Cardiac fibroblast (primary cell): ENCODE results near the gene ORM2.

Experiments
- DNase-seq, 2 donors: peaks; one replicate each; pipeline versions ENCODE4 v3.0.0 to v3.0.0-alpha.2; 2010; ENCODE audit warnings: low read depth in 2 of 2
- H3K4me3 ChIP-seq, 2 donors: replicated peaks in 1 of 2; 1 replicate in 1 of 2; 2 replicates in 1 of 2; pipeline ENCODE4 v1.5.1; 2011; ENCODE audit warnings: low read depth in 2 of 2, low read length in 2 of 2, mild to moderate bottlenecking in 2 of 2, moderate library complexity in 1 of 2
- CTCF ChIP-seq: IDR thresholded peaks from one replicate; pipeline ENCODE4 v1.5.1; 2011; ENCODE audit warnings: low read depth, mild to moderate bottlenecking, low read length, inconsistent platforms

The ORM2 gene

GRCh38 chr9:114345493-114346065 lies 15.9 kb downstream of the ORM2 start:
- no peak for TF ChIP-seq CTCF
- no peak for DNase-seq
- no peak overlapping the region for H3K4me3 ChIP-seq

- no peak for TF ChIP-seq CTCF
- no peak overlapping the region for H3K4me3 ChIP-seq
Observed at GRCh38 chr9:114346146-114346545, 16.5 kb downstream of the ORM2 start.

GRCh38 chr9:114347675-114348074 lies 18.0 kb downstream of the ORM2 start:
- no peak for TF ChIP-seq CTCF
- no peak overlapping the region for H3K4me3 ChIP-seq
- no peak for DNase-seq

More at GRCh38 chr9:114346146-114346545, 16.5 kb downstream of the ORM2 start:
- no peak for DNase-seq

- no peak overlapping the region for H3K4me3 ChIP-seq
- DNase-seq, result no peak
- TF ChIP-seq CTCF, result no peak
Observed at GRCh38 chr9:114348261-114348905, 18.7 kb downstream of the ORM2 start.

- TF ChIP-seq CTCF, result no peak
- H3K4me3 ChIP-seq, result no peak overlapping the region
Observed at GRCh38 chr9:114348906-114349482, 19.3 kb downstream of the ORM2 start.

GRCh38 chr9:114349713-114350480 lies 20.2 kb downstream of the ORM2 start:
- no peak overlapping the region for H3K4me3 ChIP-seq
- TF ChIP-seq CTCF, result no peak
- no peak for DNase-seq

More at GRCh38 chr9:114348906-114349482, 19.3 kb downstream of the ORM2 start:
- DNase-seq, result peak; percentile 98
